Smooth muscle cell (in vitro differentiated cells): Measurements from ENCODE around the gene STAC3. TPM values are rescaled to one million over a fixed set of nuclear protein-coding genes. Genes with fewer than 3 reads are reported as not detected.

ENCODE experiments used
- DNase-seq: peaks from one replicate; lab custom pipeline; 2025; ENCODE audit not compliant: unreplicated experiment; lab: John Stamatoyannopoulos, UW
- H2AFZ ChIP-seq: fragments of 200-600 bp; sonication (generic); 2 replicates; pipeline ENCODE4 v1.6.0; 2016; ENCODE audit warnings: antibody characterized with exemption, low read depth, mild to moderate bottlenecking
- H3F3A ChIP-seq: fragments of 200-600 bp; sonication (generic); 2 replicates; pipeline ENCODE4 v1.6.0; 2017; ENCODE audit warnings: antibody characterized with exemption, low read depth
- H3K27ac ChIP-seq: fragments of 200-600 bp; sonication (generic); 2 replicates; pipeline ENCODE4 v1.5.1; 2016; ENCODE audit warnings: low read depth, mild to moderate bottlenecking
- H3K27me3 ChIP-seq: fragments of 200-600 bp; sonication (generic); 2 replicates; pipeline ENCODE4 v1.6.1; 2016; ENCODE audit warnings: low read depth, mild to moderate bottlenecking
- H3K36me3 ChIP-seq: fragments of 200-600 bp; sonication (generic); 2 replicates; pipeline ENCODE4 v1.5.1; 2016; ENCODE audit warnings: low read depth
- H3K4me1 ChIP-seq: fragments of 200-600 bp; sonication (generic); 2 replicates; pipeline ENCODE4 v1.5.1; 2016; ENCODE audit warnings: low read depth
- H3K4me2 ChIP-seq: fragments of 200-600 bp; sonication (generic); 2 replicates; pipeline ENCODE4 v1.6.0; 2016; ENCODE audit warnings: mild to moderate bottlenecking
- H3K4me3 ChIP-seq: fragments of 200-600 bp; sonication (generic); 2 replicates; pipeline ENCODE4 v1.5.1; 2016; ENCODE audit warnings: mild to moderate bottlenecking
- H3K79me2 ChIP-seq: fragments of 200-600 bp; sonication (generic); 2 replicates; pipeline ENCODE4 v1.6.0; 2016; ENCODE audit warnings: low read depth, mild to moderate bottlenecking
- H3K9ac ChIP-seq: fragments of 200-600 bp; sonication (generic); 2 replicates; pipeline ENCODE4 v1.6.0; 2016; ENCODE audit warnings: low read depth
- H3K9me3 ChIP-seq: fragments of 200-600 bp; sonication (generic); replicated peaks from 2 replicates; pipeline ENCODE4 v1.5.1; 2016; ENCODE audit warnings: low read depth
- H4K20me1 ChIP-seq: fragments of 200-600 bp; sonication (generic); 2 replicates; pipeline ENCODE4 v1.6.0; 2016; ENCODE audit warnings: low read depth
- CTCF ChIP-seq: fragments of 200-600 bp; sonication (generic); IDR thresholded peaks from 2 replicates; pipeline ENCODE4 v1.5.1; 2017; ENCODE audit warnings: borderline replicate concordance, mild to moderate bottlenecking, antibody characterized with exemption; ENCODE audit not compliant: insufficient read depth, poor library complexity, severe bottlenecking
- WGBS: methylation state at CpG from one replicate; pipeline ENCODE4 v1.1.7; 2016; ENCODE audit warnings: low lambda C conversion rate; 5-methylcytosine and 5-hydroxymethylcytosine counted together
- polyA plus RNA-seq: library from polyadenylated mRNA; unstranded; fragments of >200 nt; fragmentation: Nextera tagmentation; extraction: Ambion mirVana; gene quantifications from 2 replicates; pipeline ENCODE4 v1.2.1, GENCODE V29; 2016
- total RNA-seq: library from RNA; depleted of rRNA; stranded (reverse); fragments of >200 nt; gene quantifications from 2 replicates; pipeline ENCODE4 v1.2.3, GENCODE V29; 2014

STAC3 gene
- total and polyA plus RNA-seq, 2 experiments from 2014 or later: 1.4 TPM; not detected in 1

GRCh38 chr12:57240926-57241401 is 10.0 kb downstream of the STAC3 start:
- peaks cover 39% of the 10 kb centered on the region for H4K20me1 ChIP-seq
- no peak overlapping the region for H2AFZ ChIP-seq
- H3K36me3 ChIP-seq: no peaks in the 10 kb centered on the region
- H3K9ac ChIP-seq: no peak overlapping the region
- H3F3A ChIP-seq: peaks cover 11% of the 10 kb centered on the region
- no peaks in the 10 kb centered on the region for H3K9me3 ChIP-seq
- H3K27ac ChIP-seq: no peak overlapping the region
- peak overlapping the region; percentile 99 for H3K4me2 ChIP-seq
- TF ChIP-seq CTCF: no peak
- peak overlapping the region; percentile 80 for H3K4me3 ChIP-seq
- no peaks in the 10 kb centered on the region for H3K79me2 ChIP-seq
- peaks cover 18% of the 10 kb centered on the region for H3K27me3 ChIP-seq
- 9% methylated on average over 19 of the region's 19 CpGs for WGBS
- DNase-seq: no peak
- peaks cover 29% of the 10 kb centered on the region for H3K4me1 ChIP-seq

GRCh38 chr12:57240066-57240921 is 10.7 kb downstream of the STAC3 start:
- peaks cover 45% of the 10 kb centered on the region for H4K20me1 ChIP-seq
- peak overlapping the region; percentile 24 for H3K27ac ChIP-seq
- H3K9ac ChIP-seq: peak overlapping the region; percentile 77
- H3K9me3 ChIP-seq: no peaks in the 10 kb centered on the region
- peak overlapping the region; percentile 99 for H3K4me2 ChIP-seq
- no peak for DNase-seq
- H3K27me3 ChIP-seq: peaks cover 18% of the 10 kb centered on the region
- WGBS: 3% methylated on average over 60 of the region's 72 CpGs
- H3K4me3 ChIP-seq: peak overlapping the region; percentile 80
- no peaks in the 10 kb centered on the region for H3K36me3 ChIP-seq
- H3F3A ChIP-seq: peaks cover 11% of the 10 kb centered on the region
- peak overlapping the region; percentile 56 for H2AFZ ChIP-seq
- TF ChIP-seq CTCF: no peak
- H3K4me1 ChIP-seq: peaks cover 29% of the 10 kb centered on the region
- no peaks in the 10 kb centered on the region for H3K79me2 ChIP-seq

- peak overlapping the region; percentile 99 for H3K4me2 ChIP-seq
Observed at GRCh38 chr12:57239587-57240065, 11.4 kb downstream of the STAC3 start.

More at GRCh38 chr12:57239587-57240065, 11.4 kb downstream of the STAC3 start:
- H3K4me1 ChIP-seq: peaks cover 29% of the 10 kb centered on the region
- no peak for TF ChIP-seq CTCF
- 6% methylated on average over 14 of the region's 14 CpGs for WGBS
- peaks cover 18% of the 10 kb centered on the region for H3K27me3 ChIP-seq
- H3K9ac ChIP-seq: peak overlapping the region; percentile 77
- H3K4me3 ChIP-seq: peak overlapping the region; percentile 80
- peaks cover 49% of the 10 kb centered on the region for H4K20me1 ChIP-seq
- peak overlapping the region; percentile 24 for H3K27ac ChIP-seq
- peak overlapping the region; percentile 56 for H2AFZ ChIP-seq
- H3K79me2 ChIP-seq: no peaks in the 10 kb centered on the region
- peaks cover 12% of the 10 kb centered on the region for H3F3A ChIP-seq
- H3K9me3 ChIP-seq: no peaks in the 10 kb centered on the region
- DNase-seq: no peak
- no peaks in the 10 kb centered on the region for H3K36me3 ChIP-seq
